Activated CD8-positive, alpha-beta memory T cell treated with anti-CD3 and anti-CD28 coated beads for 24 hours (primary cell): ENCODE data around the gene TSPO2.

Source experiments
- DNase-seq: peaks from one replicate; pipeline ENCODE4 v3.0.0-alpha.2; 2020

Gene TSPO2

GRCh38 chr6:41077536-41077935 lies 35.3 kb downstream of the TSPO2 start:
- no peak for DNase-seq

- no peak for DNase-seq
Measured at GRCh38 chr6:41078101-41078500, 35.8 kb downstream of the TSPO2 start.

GRCh38 chr6:41079080-41079479 lies 36.8 kb downstream of the TSPO2 start:
- no peak for DNase-seq

GRCh38 chr6:41080621-41081020 lies 38.4 kb downstream of the TSPO2 start:
- DNase-seq, result no peak

- DNase-seq, result no peak
Measured at GRCh38 chr6:41083072-41083471, 40.8 kb downstream of the TSPO2 start.

- DNase-seq, result no peak
Measured at GRCh38 chr6:41085182-41085581, 42.9 kb downstream of the TSPO2 start.

- DNase-seq, result no peak
Measured at GRCh38 chr6:41088451-41088850, 46.2 kb downstream of the TSPO2 start.

- DNase-seq, result no peak
Measured at GRCh38 chr6:41090841-41091761, 48.8 kb downstream of the TSPO2 start.

- no peak for DNase-seq
Measured at GRCh38 chr6:41092421-41093140, 50.3 kb downstream of the TSPO2 start.

GRCh38 chr6:41093729-41094128 lies 51.5 kb downstream of the TSPO2 start:
- no peak for DNase-seq
